Measurements from ENCODE around the gene SCFD1. TPM values are rescaled to one million over a fixed set of nuclear protein-coding genes. Genes with fewer than 3 reads are reported as not detected.

The SCFD1 gene
- total RNA-seq, 1 donor from 2014 or later = 72.6 TPM

DNA sequence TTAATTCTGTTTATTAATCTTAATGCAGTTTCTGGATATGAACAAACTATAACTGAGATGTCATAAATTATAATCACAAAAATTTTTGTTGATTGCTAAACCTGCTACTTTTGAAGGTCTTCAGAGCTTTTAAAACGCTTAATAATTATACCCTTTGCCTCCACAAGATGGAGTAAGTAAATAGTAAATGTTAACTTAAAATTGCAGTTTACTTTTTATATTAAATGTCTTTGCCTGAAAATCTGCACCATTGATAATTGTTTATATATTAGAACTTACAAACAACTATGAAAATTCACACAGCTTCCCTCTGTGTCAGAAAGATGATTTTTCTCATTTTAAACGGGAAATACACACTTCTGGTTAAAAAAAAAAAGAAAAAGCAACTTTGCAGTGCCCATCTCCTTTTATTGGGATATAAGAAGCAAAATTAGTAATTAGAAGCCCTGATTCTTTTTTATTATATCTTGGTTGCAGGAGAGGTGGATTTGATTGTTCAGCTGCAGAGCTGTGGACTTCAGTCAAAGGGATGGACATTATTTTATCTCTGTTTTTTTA lies 35.6 kb downstream of the SCFD1 start:
- Histone ChIP-seq H3K4me1 (no peaks in the 10 kb centered on the region), H3K27me3 (no peaks in the 10 kb centered on the region), H3K9me3 (no peaks in the 10 kb centered on the region), H3K27ac (no peak overlapping the region), H3K4me3 (no peak overlapping the region), H3K36me3 (peaks cover 64% of the 10 kb centered on the region)
- DNase-seq (no peak), ATAC-seq (no peak)
- intact Hi-C loops (cut with DNase I) = no loop called here
- TF ChIP-seq, protein P1, sequence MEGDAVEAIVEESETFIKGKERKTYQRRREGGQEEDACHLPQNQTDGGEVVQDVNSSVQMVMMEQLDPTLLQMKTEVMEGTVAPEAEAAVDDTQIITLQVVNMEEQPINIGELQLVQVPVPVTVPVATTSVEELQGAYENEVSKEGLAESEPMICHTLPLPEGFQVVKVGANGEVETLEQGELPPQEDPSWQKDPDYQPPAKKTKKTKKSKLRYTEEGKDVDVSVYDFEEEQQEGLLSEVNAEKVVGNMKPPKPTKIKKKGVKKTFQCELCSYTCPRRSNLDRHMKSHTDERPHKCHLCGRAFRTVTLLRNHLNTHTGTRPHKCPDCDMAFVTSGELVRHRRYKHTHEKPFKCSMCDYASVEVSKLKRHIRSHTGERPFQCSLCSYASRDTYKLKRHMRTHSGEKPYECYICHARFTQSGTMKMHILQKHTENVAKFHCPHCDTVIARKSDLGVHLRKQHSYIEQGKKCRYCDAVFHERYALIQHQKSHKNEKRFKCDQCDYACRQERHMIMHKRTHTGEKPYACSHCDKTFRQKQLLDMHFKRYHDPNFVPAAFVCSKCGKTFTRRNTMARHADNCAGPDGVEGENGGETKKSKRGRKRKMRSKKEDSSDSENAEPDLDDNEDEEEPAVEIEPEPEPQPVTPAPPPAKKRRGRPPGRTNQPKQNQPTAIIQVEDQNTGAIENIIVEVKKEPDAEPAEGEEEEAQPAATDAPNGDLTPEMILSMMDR (IDR thresholded peaks at IDR 0.05) = peak; percentile 34

DNA sequence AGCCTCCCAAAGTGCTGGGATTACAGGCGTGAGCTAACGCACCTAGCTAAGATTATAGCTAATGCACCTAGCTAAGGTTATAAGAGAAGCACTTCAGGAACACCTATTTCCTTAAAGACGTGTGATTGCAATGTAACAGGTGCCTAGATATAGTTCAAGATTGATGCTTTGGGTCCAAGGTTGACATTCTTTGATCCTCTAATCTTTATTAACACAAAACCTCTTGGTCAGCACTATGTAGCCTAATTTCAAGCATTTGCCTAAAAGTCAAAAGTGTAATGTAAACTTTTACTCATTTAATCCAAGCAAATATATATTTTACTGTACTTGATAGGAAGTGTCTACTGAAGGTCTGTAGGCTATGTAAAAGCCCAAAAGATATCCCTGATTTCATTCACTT lies 36.5 kb downstream of the SCFD1 start:
- Histone ChIP-seq H3K27ac (no peak overlapping the region), H3K4me3 (no peak overlapping the region), H3K4me1 (no peaks in the 10 kb centered on the region), H3K27me3 (no peaks in the 10 kb centered on the region), H3K9me3 (no peaks in the 10 kb centered on the region), H3K36me3 (peaks cover 56% of the 10 kb centered on the region)
- no peak for ATAC-seq
- intact Hi-C loops (cut with DNase I) = no loop called here
- TF ChIP-seq, protein P1 (IDR thresholded peaks at IDR 0.05) = no peak
- DNase-seq = no peak

DNA sequence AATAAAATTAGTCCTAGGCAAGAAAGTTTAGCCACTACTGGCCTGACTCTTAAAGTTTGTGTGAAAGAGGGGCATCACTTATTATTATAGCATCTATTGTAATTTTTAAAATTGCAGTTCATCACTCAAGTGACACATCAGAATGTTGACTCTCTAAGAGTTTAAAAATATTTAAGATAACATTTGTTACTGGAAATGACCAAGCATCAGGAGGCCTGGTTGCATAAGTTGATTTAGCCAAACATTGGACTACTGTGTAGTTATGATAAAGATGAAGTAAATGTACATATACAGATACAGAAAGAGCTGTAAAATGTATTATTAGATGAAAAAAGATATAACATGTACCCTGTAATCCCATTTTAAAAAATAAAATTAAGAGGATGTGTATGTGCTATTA lies 47.5 kb downstream of the SCFD1 start:
- no peak for ATAC-seq
- TF ChIP-seq, protein P1 (IDR thresholded peaks at IDR 0.05) = no peak
- Histone ChIP-seq H3K4me3 (no peak overlapping the region), H3K4me1 (no peaks in the 10 kb centered on the region), H3K36me3 (peaks cover 31% of the 10 kb centered on the region), H3K9me3 (no peaks in the 10 kb centered on the region), H3K27ac (no peak overlapping the region), H3K27me3 (no peaks in the 10 kb centered on the region)
- intact Hi-C loops (cut with DNase I) = no loop called here
- no peak for DNase-seq

DNA sequence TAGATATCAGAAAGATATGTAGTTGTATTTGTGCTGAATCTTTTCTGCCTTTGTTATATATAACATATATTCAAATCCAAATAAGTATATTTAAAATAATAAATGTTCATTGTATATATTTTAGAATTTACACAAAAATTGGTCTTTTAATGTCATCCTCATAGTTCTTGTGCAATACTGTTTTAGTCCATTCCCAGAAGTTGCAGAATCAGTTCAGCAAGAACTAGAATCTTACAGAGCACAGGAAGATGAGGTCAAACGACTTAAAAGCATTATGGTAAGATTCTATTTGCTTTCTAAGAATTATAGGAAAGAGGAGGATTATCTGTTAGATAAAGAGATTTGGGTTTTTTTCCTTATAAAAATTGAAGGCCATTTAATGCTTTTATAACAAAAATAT lies 51.0 kb downstream of the SCFD1 start:
- H3K4me1 ChIP-seq = no peaks in the 10 kb centered on the region
- intact Hi-C loops (cut with DNase I) = no loop called here
- DNase-seq (no peak), ATAC-seq (no peak)
- H3K36me3 ChIP-seq = peaks cover 53% of the 10 kb centered on the region
- H3K9me3 ChIP-seq = no peaks in the 10 kb centered on the region
- no peaks in the 10 kb centered on the region for H3K27me3 ChIP-seq
- TF ChIP-seq, protein P1 (IDR thresholded peaks at IDR 0.05) = no peak
- no peak overlapping the region for H3K4me3 ChIP-seq
- H3K27ac ChIP-seq = no peak overlapping the region

DNA sequence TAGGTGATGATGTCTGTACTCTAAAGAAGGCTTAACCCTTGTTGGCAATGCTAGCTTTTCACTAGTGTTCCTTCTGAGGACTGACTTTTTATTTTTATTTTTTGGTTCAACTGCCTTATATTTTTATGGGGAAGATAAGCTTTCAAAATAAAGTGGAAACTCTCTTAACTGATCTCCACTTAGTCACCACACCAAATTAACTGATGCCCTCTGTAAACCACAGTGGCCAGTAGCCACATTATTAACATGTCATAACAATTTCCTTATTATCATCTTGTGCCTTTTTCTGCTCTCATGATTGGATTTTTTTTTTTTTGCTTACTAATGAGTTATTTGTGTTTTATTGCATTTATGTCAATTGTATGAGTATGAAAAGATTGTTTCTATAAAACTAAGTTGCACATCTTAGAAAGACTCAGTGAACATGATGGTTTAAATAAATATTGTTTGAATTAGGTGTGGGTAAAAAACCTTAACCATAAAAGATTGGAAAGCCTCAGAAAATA lies 56.9 kb downstream of the SCFD1 start:
- H3K4me1 ChIP-seq = no peaks in the 10 kb centered on the region
- peaks cover 68% of the 10 kb centered on the region for H3K36me3 ChIP-seq
- intact Hi-C loops (cut with DNase I) = no loop called here

More for the DNA sequence above, 56.9 kb downstream of the SCFD1 start:
- Histone ChIP-seq H3K4me3 (no peak overlapping the region), H3K27ac (no peak overlapping the region), H3K27me3 (no peaks in the 10 kb centered on the region), H3K9me3 (no peaks in the 10 kb centered on the region)
- ATAC-seq (no peak), DNase-seq (no peak)
- TF ChIP-seq, protein P1 (IDR thresholded peaks at IDR 0.05) = no peak

Measured in upper lobe of right lung (tissue), 1 donor.